Left renal cortex interstitium (tissue), 4 donors: ENCODE results near the gene PPFIBP2. TPM values are rescaled to one million over a fixed set of nuclear protein-coding genes. Genes with fewer than 3 reads are reported as not detected.

Experiments
- DNase-seq, 4 donors: peaks; one replicate each; pipeline ENCODE4 v3.0.0-alpha.2; 2013; ENCODE audit warnings: low read depth in 4 of 4, low spot score in 2 of 4, missing footprints in 1 of 4
- polyA plus RNA-seq, 4 donors: library from polyadenylated mRNA; unstranded; fragments of 120-200 nt; gene quantifications; one replicate each; pipeline ENCODE4 v1.2.1, GENCODE V29; 2013; ENCODE audit not compliant: insufficient read length in 4 of 4

The PPFIBP2 gene
- polyA plus RNA-seq, 4 donors = 38.2 to 73.3 (median 61.1) TPM

- DNase-seq = no peak
These were observed 105.5 kb downstream of the PPFIBP2 start for GRCh38 chr11:7619322-7619721.

DNA sequence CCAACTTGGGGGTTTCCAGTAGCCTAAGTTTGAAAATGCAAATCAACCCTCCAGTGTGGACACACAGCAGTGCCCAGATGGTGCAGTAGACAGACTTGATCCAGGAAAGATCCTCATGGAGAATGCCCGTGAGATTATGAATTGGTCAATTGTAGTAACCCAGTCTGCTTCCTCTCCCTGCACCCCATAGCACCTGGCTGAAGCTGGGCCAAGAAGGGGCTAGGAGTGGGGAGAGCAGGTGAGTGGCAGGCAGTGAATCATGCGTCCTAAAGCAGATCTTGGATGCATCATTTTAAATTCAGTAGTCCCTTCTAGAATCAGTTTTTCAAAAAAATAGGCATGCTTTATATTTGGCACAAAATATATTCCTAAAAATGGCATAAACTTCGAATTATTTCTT, 107.3 kb downstream of the PPFIBP2 start:
- DNase-seq = no peak

- no peak for DNase-seq
These were observed 107.8 kb downstream of the PPFIBP2 start for GRCh38 chr11:7621554-7621953.

DNA sequence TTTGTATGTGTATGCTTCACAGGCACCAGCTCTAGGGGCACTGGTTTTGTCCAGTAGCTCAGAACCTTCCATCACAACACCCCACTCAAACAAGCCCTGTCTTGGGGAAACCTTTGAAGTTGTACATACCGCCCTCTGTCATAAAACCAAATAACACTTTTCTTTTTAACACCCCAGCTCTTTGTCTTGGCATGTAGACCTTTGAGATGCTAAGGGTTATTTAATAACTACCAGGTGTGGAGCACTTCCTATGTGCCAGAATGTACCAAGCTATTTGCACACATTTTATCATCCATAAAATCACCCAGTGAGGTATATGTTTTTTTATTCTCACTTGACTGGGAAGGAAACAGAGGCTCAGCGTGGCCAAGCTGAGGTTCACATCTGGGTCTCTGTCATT, 108.9 kb downstream of the PPFIBP2 start:
- DNase-seq = no peak

DNA sequence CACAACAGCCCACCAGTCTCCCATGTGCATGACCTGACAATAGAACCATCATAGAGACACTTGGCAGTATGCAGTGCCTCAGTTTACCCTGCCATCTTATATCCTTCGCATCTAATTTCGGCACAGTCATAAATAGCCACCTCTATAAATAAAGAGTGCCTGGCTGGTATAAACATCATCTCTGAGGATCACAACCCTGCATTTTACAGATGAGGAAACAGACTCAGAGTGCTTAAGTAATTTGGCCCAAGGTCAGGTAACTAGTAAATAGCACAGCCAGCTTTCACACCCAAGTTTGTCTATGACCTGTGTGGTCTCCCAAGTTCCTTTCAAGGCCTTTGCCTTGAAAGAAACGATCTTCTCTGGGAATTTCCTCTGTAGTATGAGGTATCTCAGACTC, 114.9 kb downstream of the PPFIBP2 start:
- DNase-seq = no peak

- DNase-seq = no peak
These were observed 116.2 kb downstream of the PPFIBP2 start for GRCh38 chr11:7630002-7630401.

DNA sequence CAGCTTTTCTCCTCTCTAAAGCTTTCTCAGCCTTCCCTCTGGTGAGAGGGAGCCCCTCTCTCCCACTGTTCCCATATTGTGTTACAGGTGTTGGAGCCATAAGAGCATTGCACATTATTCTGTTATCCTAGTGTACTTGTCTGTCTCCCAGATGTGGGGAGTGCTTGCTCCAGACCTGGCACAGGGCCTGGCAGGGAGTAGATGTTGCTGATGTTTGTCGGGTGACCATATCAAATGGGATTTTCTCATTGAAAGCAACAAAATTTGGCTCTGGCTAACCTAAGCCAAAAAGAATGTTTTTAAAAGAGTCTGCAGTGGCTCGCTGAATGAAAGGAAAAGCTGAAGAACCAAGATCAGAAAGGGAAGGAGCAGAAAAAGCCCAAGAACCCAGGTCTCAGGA, 118.4 kb downstream of the PPFIBP2 start:
- no peak for DNase-seq

GRCh38 chr11:7635137-7635536, 121.3 kb downstream of the PPFIBP2 start:
- DNase-seq = no peak

DNA sequence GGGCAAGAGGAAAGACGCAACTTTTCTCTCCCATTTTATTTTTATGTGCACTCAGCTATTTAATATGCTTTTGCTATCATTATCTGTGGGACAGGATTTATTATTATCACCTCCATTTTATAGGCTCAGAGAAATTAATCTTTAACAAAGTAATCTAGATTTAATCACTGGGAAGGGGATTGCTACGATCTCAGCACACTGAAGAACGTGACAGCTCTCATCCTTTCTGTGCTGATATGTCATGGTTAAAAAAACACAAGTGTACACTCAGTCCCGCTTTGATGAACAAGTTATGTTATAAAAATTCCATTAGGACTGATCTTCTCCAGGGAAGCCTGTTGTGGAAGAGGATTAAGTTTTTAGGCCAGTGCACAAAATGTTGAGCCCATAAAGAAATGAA, 121.9 kb downstream of the PPFIBP2 start:
- no peak for DNase-seq

GRCh38 chr11:7636350-7636749, 122.6 kb downstream of the PPFIBP2 start:
- DNase-seq = no peak

DNA sequence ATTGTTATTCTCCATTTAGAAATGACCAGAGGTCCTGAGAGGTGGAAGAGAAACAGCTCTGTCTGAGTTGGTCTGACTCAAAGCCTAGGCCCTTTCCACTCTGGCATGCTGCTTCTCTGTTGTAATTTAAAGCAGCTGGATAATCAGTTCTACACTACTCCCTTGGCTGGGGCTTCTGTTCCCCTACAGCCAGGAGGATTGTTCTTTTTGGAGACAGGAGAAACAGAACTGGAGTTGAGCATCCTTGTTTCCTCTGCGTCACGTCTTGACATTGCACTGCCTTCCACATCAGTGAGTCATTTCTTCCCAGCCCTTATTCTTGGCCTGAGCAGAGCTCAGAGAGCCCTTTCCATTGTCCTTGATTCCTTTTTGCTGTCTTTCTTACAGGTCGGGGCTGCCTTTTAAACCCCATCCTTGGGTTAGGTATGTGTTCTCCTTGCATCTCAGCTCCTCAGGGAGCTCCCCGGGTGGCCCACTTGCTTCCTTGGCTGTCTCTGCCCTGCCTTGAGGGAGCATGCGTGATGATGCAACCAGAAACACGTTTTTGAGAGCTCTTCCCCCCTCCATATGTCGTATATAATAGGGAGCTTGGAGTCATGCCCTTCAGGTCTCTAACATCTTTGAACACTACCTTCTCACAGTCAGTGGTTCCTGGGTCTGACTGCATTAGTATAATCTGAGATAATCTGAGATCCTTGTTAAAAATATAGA, 123.8 kb downstream of the PPFIBP2 start:
- no peak for DNase-seq

DNA sequence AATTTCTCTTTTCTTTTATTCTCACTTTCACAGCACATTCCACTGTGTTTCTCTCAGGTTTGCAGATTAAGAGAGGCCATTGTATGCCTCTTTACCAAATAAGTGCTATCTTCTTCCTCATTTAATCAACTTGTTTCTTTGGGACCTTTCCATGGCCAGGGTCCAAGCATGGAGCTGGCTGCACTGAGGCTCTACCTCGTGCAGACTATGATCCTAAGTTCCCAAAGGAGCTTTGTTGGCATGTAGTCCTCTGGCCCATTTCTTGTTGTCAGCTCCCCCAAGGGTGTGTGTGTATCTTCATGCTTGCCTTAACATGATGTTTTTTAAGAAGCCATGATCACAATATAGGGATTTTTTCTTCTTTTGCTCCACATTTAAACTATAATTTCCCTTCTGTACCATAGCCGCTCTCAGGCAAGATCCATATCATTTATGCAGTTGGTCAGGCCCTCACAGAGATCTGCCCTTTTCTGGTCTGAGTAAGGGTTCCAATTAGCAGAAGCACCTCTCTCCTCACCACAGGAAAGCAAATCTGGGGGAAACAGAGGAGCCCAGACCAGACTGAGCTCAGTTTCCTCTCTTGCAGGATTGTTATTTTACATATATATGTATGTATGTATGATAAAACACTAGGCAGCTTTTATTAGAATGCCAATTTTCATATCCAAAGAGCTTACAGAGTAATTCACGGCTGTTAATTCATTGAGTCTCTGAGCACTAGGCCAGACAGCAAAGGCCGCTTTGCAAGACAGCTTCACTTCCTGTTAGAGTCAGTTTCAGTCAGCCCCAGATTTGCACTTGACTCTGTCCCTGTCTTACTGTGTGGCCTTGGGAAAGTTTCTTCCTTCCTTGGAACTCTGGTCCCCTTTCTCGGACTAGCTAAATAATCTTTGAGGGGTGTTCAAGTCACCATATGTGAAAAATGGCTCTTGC, 125.2 kb downstream of the PPFIBP2 start:
- DNase-seq = no peak

GRCh38 chr11:7639643-7640025, 125.8 kb downstream of the PPFIBP2 start:
- DNase-seq = no peak

GRCh38 chr11:7640816-7641215, 127.0 kb downstream of the PPFIBP2 start:
- DNase-seq = no peak

- DNase-seq = no peak
These were observed 128.9 kb downstream of the PPFIBP2 start for GRCh38 chr11:7642747-7643146.

- peak in 1 of 4 donors; percentile 31 for DNase-seq
These were observed 129.5 kb downstream of the PPFIBP2 start for GRCh38 chr11:7643314-7643713.

GRCh38 chr11:7645206-7645605, 131.4 kb downstream of the PPFIBP2 start:
- no peak for DNase-seq

DNA sequence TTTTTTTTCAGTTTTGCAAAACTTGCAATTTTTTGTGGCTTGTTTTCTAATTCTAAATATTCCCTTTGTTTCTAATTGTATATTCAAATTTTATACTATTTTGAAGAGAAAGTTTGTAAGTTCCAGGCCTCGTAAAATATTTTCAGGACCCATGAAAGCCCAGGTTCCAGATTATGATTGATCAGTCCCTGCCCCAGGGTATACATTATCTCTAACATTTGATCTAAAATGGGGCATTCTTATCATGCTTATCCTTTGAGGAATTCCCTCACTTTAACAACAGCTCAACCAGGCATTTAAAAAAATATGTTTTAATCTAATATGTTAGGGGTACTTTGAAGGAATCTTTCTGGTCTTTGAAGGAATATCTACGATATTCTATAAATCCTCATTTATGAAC, 133.1 kb downstream of the PPFIBP2 start:
- no peak for DNase-seq

GRCh38 chr11:7648264-7648663, 134.5 kb downstream of the PPFIBP2 start:
- no peak for DNase-seq

GRCh38 chr11:7651140-7651551, 137.3 kb downstream of the PPFIBP2 start:
- no peak for DNase-seq

DNA sequence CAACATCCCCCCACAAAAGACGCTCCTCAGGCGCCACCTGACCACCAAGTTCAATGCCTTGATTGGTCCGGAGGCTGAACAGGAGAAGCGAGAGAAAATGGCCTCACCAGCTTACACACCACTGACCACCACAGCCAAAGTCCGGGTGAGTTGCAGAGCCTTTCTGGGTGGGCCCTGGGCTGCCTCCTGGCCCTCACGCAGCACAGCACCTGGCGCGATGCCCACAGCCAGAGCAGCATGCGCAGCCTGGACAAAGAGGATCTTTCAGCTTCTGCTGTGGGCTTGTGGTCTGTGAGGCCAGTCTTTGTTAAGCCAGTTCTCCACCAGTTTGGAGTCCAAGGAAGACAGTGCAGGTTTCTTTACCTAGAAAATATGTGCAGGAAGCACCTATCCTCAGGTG, 137.9 kb downstream of the PPFIBP2 start:
- no peak for DNase-seq

DNA sequence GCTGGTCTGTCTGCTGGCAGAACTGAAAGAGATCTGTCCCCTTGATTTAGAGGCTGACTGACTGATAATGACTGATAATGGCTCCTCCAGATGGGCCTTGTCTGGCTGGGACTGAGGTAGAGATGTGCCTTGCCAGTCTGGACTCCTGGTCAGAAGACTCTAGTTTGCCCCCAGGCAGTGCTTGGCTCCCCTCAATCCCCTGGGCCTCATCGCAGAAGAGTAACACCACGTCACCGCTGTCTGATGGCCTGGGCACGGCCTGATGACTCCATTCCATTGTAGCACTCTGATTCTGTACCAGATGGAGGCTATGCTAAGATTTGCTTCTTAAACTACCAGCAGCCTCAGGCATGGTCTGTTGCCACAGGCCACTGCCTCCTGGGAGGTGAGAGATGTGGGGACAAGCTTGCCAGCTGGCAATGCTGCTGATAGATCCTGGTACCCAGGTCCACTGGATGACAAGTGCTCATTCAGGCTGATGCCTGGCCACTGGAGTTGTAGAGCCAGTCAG, 140.5 kb downstream of the PPFIBP2 start:
- no peak for DNase-seq
